ENCODE measurements around the gene POLDIP3. TPM values are rescaled to one million over a fixed set of nuclear protein-coding genes. Genes with fewer than 3 reads are reported as not detected.
"Not testable (repeated sequence)": the region's sequence is repeated elsewhere in the genome, so short reads cannot be mapped to it uniquely, and the experiment has no call there.

POLDIP3 gene
- total and polyA plus RNA-seq, 2 donors (not counting 1 experiment from before 2014, with no cell fraction given): 28.2 to 31.0 TPM

GRCh38 chr22:42536166-42536565 is 78.5 kb downstream of the POLDIP3 start:
- Histone ChIP-seq H3K9ac (ENCODE audit: insufficient read depth, low read length) (no peak overlapping the region), H4K20me1 (ENCODE audit: control insufficient read depth, extremely low read depth, insufficient read depth, low read length) (no peaks in the 10 kb centered on the region), H3K9me3 (ENCODE audit: control insufficient read depth, insufficient read depth, low read depth, low read length) (no peaks in the 10 kb centered on the region), H3K27me3 (ENCODE audit: control insufficient read depth, insufficient read depth, low read length) (no peaks in the 10 kb centered on the region), H2AFZ (ENCODE audit: low read length) (no peak overlapping the region), H3K79me2 (ENCODE audit: control insufficient read depth, insufficient read depth, low read length) (no peaks in the 10 kb centered on the region), H3K4me2 (ENCODE audit: extremely low read depth, insufficient read depth, low read length) (no peak overlapping the region), H3K36me3 (ENCODE audit: control insufficient read depth, insufficient read depth, low read length) (no peaks in the 10 kb centered on the region), H3K27ac (ENCODE audit: insufficient read depth, low read length) (no peak overlapping the region), H3K4me1 (ENCODE audit: control insufficient read depth, extremely low read depth, insufficient read depth, low read length) (no peaks in the 10 kb centered on the region), H3K4me3 (replicated peaks in 1 of 4; ENCODE audit: control extremely low read depth in 1 of 4, insufficient read depth in 1 of 4, low read depth in 3 of 4, low read length in 4 of 4) (no peak overlapping the region)
- TF ChIP-seq CTCF (conservative IDR thresholded peaks at IDR 0.05 in 1 of 2, IDR thresholded peaks at IDR 0.05 in 1 of 2; ENCODE audit: low read depth in 1 of 2, low read length in 2 of 2): no peak
- DNase-seq (ENCODE audit: low read depth in 2 of 2): no peak

- not testable (repeated sequence) for H3K9ac ChIP-seq (ENCODE audit: insufficient read depth, low read length); H3K4me1 ChIP-seq (ENCODE audit: control insufficient read depth, extremely low read depth, insufficient read depth, low read length); H3K4me3 ChIP-seq (replicated peaks in 1 of 4; ENCODE audit: control extremely low read depth in 1 of 4, insufficient read depth in 1 of 4, low read depth in 3 of 4, low read length in 4 of 4); H3K4me2 ChIP-seq (ENCODE audit: extremely low read depth, insufficient read depth, low read length); H3K79me2 ChIP-seq (ENCODE audit: control insufficient read depth, insufficient read depth, low read length); H2AFZ ChIP-seq (ENCODE audit: low read length); H3K9me3 ChIP-seq (ENCODE audit: control insufficient read depth, insufficient read depth, low read depth, low read length); H3K36me3 ChIP-seq (ENCODE audit: control insufficient read depth, insufficient read depth, low read length); H3K27ac ChIP-seq (ENCODE audit: insufficient read depth, low read length); H4K20me1 ChIP-seq (ENCODE audit: control insufficient read depth, extremely low read depth, insufficient read depth, low read length); H3K27me3 ChIP-seq (ENCODE audit: control insufficient read depth, insufficient read depth, low read length); DNase-seq (ENCODE audit: low read depth in 2 of 2)
Measured at GRCh38 chr22:42535082-42535731, 79.5 kb downstream of the POLDIP3 start.

Other genes starting within 250 kb of the POLDIP3 start
- gene NFAM1, start 182.5 kb downstream of the POLDIP3 start, total RNA-seq: 0.17 TPM in 1 of 2 replicates, not detected in the other
- not detected in 2 replicates for gene NFAM1, start 182.5 kb downstream of the POLDIP3 start, polyA plus RNA-seq
- 19.5 and 21.3 TPM in 2 replicates for gene RRP7A, start 95.1 kb downstream of the POLDIP3 start, total RNA-seq
- 18.9 and 34.0 TPM in 2 replicates for gene RRP7A, start 95.1 kb downstream of the POLDIP3 start, polyA plus RNA-seq
- gene SERHL2, start 60.9 kb downstream of the POLDIP3 start, total RNA-seq: 3.3 and 4.6 TPM in 2 replicates
- 1.6 and 5.5 TPM in 2 replicates for gene SERHL2, start 60.9 kb downstream of the POLDIP3 start, polyA plus RNA-seq
- gene ATP5MGL, start 25.7 kb upstream of the POLDIP3 start, total RNA-seq: 0.51 and 0.66 TPM in 2 replicates
- 0.08 and 0.11 TPM in 2 replicates for gene ATP5MGL, start 25.7 kb upstream of the POLDIP3 start, polyA plus RNA-seq
- gene CYB5R3, start 34.5 kb upstream of the POLDIP3 start, total RNA-seq: 36.5 and 82.1 TPM in 2 replicates
- gene CYB5R3, start 34.5 kb upstream of the POLDIP3 start, polyA plus RNA-seq: 234 and 298 TPM in 2 replicates
- gene A4GALT, start 106.0 kb upstream of the POLDIP3 start, total RNA-seq: 14.9 and 16.2 TPM in 2 replicates
- 6.8 and 9.3 TPM in 2 replicates for gene A4GALT, start 106.0 kb upstream of the POLDIP3 start, polyA plus RNA-seq
- gene ARFGAP3, start 242.4 kb upstream of the POLDIP3 start, total RNA-seq: 60.1 and 62.1 TPM in 2 replicates
- gene ARFGAP3, start 242.4 kb upstream of the POLDIP3 start, polyA plus RNA-seq: 63.9 and 74.1 TPM in 2 replicates